GM18508 (cell line): ENCODE results near the gene SPECC1L.

Experiments used
- ATAC-seq: cut with Tn5 transposase; IDR thresholded peaks from one replicate; pipeline ENCODE4 v1.9.1; 2021; ENCODE audit warnings: moderate number of reproducible peaks; ENCODE audit not compliant: insufficient read depth, unreplicated experiment

SPECC1L gene

DNA sequence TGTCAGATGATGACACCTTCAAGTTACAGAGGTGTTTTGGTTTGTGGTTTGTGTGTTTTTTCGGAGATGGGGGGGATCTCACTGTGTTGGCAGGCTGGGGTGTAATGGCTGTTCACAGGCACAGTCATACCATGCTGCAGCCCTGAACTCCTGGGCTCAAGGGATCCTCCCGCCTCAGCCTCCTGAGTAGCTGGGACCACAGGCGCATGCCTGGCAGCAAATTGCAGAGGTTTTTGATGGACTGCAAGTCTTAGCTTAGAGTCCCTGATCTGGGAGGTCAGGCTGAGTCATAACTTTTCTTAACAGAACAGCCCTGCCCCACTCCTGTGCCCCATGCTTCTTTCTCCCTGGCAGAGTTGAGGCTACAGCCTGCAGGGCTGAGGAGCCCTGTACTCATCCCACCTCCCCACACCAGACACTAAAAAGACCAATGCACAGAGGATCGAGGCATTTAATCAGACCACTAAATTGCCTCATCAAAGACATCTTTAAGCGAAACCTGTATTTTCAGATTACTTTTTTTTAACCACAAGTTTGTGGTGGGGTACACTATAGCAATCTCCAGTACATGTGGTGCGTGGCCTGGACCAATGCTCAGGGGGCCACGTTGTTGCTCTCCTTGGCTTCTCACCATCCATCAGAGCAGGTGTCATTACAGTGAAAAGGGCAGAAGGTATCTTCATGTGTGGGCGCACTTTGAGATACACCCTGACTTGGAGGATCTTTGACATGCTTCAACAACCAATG is 139.7 kb downstream of the SPECC1L start:
- ATAC-seq, result no peak

DNA sequence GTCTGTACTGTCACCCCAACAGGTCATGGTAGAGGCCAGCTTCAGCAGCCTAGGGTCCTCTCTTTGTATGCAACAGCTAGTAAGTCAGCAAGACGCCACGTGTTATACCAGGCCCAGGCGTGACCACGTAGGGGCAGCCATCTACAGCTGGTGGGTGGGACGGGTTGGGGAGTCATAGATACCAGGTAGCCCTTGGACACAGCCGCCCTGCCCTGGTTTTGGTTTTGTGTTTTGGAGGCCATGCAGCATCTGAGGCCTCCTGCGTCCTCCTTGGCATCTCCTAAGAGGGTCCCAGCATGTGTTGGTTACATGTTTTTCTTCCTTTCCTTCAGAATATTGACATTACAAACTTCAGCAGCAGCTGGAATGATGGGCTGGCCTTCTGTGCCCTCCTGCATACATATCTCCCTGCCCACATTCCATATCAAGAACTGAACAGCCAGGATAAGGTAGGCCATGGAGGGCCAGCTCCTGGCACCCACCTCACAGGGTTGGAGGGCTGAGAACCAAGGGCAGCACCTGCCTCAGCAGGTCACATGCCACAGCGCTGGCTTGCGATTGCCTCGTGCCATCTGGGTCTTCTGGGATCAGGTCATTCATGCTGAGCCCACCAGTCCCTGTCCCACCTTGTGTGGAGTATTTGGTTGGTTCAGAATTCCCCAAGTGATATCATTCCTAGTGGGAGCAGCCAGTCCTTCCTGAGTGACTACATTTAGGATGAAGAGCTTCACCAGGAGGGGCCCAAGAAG is 140.8 kb downstream of the SPECC1L start:
- ATAC-seq, result no peak

DNA sequence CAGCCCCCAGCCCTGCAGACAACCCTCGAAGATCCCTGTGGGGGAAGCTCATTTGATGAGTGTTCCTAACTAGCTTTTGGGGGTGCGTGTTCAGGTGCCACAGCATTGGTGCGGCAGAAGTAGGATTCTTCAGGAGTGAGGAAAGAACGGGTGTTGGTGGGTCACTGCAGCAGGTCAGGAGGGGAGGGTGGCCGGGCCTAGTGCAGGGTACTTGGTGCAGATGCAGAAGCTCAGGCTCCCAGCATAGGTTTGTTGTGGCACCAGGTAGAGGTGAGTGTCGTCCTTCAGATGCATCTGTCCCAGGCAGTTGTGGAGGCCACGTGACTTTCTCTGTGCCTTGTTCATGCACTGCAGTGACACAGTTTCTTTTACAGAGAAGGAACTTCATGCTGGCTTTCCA is 141.6 kb downstream of the SPECC1L start:
- ATAC-seq, result no peak

DNA sequence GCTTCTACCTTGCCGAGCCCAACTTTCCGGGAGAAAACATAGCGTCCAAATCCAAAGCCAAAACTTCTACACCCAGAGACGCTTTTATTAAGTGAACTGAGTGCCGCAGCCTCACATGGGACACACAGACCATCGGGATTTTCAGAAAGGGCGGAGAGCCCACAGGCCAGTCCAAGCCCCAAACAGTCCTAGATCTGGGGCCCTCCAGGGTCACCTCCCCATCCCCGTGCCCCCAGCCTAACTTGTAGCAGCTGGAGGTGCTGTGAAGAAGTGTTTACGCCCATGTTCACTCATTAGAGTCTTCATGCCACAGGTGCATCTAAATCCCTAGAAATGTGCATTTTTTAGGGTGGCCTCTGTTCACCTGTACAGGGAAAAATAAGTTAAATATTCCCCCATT is 142.6 kb downstream of the SPECC1L start:
- no peak for ATAC-seq

DNA sequence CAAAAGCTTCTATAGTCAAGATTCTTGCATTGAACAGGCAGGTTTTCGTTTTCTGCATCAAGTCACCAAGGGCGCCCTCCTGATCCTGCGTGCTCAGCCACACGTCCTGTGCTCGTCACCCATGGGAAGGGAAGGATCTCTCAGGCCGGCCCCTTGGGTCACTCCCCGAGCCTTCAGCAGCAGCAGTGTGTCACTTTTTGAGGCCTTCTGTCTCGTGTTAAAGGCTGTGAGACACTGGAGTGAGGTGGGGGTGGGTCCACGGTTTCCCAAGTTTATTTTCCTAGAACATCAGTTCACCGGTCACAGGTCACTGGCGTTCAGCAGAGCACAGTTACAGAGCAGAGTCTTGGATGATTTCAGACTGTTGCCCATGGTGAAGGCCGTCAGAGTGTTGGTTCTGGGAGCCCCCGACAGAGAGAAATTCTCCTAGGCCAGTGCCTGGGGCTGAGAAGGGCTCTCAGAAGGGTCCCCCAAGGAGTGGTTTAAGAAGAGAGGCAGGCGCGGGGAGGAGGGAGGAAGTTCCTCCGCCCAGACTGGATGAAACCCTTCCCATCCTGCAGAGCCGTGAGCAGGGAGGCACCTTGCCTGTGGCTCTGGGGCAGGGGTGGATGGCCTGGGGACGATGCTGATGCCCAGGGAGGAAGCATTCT is 143.2 kb downstream of the SPECC1L start:
- no peak for ATAC-seq

DNA sequence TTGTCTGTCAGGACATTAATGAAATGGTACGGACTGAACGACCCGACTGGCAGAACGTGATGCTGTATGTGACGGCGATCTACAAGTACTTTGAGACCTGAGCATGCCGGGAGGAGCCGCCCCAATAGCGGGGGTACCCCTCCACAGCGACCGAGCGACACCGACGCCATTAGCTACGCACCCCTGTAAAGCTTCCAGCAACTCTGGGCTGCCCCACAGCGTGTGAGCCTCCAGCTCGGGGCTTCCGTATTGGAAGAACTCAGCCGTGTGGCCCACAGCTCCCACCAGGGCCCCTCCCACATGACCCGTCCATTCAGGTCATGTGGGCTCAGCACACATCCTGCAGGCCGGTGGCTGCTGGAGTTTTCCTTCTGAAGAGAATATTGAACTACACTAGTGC is 143.9 kb downstream of the SPECC1L start:
- ATAC-seq, result no peak

DNA sequence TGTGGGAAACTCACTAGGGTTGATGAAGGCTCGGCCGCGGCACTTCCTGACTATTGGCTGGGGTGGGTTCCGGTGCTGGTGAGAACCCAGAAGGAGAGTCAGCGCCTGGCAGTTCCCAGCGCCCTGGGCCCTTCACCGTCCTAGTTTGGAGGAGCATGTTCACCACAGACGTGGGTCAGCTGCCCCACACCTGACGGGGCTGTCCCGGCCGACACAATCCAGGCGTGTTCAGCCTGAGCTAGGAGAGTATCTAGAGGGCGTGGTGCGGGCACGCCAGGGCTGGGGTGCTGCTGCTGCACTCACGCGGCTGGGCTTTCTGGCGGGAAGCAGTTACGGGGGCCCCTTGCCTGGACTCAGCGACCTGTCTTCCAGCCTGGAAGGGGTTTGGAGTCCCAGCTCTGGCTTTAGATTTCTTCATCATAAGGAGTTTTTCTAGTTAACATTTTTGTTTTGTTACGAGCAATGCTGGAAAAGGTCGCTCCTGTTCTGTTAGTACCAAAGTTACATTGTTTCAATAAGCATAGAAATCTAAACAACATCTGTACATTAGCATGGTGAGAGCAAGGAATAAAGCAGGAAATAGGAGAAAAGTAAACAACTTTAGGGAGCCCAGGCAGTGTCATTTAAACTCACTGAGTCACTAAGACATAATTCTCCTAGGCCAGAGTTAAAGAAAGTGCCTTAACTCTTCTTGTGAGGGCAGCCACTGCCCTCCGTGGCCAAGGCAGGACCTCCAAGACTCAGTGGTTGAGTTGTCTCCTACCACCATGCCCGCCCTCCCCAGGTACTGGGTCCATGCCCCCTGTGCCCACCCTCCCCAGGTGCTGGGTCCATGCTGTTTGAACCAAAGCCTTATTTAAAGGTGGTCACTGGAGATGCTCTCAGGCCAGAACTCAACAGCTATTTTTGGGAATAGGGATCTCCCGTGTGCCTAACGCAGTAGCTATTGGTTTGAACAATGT is 144.6 kb downstream of the SPECC1L start:
- no peak for ATAC-seq

DNA sequence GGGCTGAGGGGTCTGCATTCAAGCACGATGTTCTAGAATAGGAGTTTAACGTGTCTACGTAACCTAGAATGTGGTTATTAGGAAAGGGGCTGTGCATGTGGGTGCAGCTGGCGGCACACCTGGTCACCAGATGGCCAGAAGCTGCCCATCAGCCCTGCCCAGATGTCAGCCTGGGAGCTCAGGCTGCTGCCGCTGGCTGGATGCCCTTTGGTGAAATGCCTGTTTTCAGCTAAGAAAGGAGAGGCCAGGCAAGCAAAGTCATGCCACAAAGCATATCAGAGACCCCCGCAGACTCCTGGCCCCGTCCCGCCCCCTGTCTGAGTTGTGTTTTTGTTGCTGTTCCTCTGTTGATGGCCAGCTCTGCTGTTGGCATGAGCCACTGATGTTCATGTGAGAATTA is 145.5 kb downstream of the SPECC1L start:
- ATAC-seq, result no peak

DNA sequence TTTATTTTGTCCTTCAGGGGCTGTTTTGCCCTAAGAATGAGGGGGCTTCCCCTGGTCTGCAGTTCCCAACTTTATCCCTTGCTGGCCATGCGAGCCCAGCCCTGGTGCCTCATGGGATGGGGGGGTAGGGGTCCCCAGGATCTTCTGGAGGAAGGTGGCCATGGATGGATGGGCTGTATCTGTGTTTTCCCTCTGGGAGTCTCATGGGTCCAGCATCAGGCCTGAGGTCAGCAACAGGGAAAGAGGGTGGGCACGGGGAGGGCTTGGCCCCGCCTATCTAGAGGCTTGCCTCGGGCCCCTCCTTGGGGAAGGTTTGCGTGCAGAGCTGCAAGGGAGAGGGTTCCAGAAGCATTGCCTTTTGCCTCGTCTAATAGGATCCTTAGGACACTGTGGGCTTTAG is 146.0 kb downstream of the SPECC1L start:
- no peak for ATAC-seq

DNA sequence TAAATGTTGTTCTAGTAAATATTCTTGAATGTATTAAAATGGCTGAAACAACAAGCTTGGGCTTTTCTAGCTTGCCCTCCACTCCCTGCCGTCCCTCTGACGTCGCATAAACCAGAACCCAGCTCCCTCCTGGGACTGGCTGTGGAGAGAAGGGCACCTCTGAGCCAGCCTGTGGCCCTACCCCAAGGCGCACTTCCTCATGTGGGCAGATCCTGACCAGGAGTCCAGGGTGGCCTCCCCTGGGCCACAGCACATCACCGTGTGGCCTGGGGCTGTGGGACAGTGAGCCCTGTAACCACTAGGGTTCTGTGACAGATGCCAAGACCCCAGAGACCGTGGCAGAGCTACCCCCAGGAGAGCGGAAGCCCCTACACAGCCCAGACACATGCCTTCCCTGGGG is 146.6 kb downstream of the SPECC1L start:
- no peak for ATAC-seq

DNA sequence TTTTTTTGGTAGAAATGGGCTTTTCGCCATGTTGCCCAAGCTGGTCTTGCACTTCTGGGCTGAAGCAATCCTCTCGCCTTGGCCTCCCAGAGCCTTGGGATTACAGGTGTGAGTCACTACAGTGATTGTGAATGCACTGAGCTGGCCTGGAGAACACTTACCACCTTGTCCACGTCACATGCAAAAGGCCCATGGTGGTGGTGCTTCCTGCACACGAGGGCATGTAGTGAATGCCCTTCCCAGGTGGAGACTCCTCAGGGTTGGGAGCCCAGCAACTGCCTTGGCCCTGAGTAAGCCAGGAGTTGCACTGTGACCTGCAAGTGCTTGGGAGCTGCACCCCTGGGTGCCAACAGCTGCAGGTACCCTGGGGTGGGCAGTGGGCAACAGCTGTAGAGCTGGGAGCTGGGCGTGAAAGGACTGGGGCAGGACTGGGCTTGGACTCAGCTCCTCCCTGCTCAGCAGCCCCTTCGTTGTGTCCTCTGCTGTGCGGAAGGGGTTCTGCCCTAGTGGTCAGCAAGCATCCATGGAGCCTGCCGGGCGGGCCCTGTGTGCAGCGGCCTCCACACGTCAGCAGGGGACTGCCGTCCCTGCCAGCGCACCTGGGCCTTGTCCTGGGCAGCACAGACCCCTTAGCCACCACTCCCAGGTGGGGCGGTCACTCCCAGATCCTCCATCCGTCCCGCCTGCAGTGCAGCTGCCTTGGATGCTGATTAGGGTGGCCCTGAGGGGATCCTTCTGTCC is 147.4 kb downstream of the SPECC1L start:
- ATAC-seq, result no peak

DNA sequence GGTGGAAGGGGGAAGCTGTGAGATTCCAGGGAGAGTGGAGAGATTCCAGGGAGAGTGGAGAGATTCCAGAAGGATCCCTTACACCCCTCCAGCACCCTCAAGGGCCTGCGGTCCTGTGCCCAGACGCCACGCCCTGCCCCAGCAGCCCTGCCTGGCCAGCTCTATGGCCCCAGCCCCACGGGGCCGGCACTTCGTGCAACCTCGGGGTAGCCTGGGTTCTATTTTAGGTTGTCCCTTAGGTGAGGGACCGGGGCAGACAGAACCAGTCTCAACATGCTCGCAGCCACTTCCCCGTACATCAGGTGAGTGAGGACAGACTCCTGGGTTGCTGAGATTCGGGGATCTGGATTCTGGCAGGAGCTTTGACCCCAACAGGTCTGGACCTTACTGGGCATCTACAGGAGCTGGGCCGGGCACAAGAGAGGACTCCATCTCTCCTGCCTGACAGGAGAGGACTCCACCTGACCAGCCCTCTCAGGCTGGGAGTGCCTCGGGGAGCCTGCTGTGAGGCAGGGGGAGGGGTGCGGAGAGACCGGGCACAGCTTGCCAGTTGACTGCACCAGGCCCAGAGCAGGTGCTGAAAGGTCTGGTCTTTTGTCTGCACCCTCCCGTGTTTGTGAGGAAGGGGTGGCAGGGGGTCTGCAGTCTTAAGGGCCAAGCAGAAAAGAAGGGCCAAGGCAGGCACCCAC is 148.3 kb downstream of the SPECC1L start:
- ATAC-seq, result no peak

DNA sequence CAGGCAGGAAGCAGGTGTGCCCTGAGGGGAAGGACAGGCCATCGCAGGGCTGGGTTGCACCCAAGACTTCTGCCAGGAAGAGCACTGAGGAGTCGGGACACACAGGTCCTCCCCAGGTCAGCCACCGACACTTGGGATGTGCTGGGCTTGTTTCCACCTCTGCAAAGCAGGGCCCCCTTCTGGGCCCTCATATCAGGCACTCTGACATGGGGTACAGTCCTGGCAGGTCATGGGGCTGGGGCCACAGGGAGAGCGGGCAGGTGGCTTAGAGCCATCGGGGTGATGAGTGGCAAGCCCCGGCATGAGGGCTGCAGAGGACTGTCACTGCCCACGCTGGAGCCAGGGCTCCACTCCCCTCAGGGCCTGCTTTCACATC is 148.8 kb downstream of the SPECC1L start:
- no peak for ATAC-seq

DNA sequence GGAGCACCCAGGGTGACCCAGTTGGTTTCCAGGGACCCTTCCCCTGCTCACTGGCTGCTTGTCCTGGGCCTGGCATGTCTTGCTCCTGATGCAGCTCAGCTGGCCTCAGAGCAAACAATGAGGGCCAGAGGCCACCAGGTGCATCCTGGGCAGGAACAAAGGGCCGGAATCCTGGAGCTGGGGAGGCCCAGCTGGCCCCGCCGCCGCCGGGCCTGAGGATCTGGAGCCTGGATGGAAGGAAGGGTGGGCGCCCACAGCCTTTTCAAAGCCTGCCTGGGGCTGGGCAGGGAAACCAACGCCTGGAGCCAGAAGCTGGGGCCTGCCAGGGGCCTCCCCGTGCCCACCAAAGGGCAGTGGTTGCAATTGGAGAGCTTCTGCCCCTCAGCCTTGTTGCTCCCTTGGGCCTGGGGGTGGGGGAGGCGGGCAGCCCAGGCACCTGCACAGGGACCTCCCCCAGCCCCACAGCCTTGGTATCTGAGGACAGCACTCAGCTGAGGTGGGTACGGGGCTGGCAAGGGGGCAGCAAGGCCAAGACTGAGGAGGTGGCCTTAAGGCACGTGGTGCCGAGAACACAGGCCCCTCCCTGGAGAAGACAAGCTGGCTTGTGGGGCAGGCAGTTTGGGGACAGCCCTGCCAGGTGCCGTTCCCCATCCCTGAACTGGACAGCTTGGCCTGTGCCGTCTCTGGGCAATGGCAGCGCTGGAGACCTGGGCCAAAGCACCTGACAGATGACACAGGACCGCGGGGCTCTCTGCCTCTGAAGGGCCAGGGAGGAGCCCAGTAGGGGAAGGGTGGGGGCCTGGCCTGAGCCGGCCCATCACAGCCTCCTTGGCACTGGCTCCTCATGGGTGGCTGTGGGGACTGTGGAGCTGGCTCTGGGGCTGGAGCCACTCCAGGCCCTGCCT is 149.7 kb downstream of the SPECC1L start:
- ATAC-seq, result no peak

DNA sequence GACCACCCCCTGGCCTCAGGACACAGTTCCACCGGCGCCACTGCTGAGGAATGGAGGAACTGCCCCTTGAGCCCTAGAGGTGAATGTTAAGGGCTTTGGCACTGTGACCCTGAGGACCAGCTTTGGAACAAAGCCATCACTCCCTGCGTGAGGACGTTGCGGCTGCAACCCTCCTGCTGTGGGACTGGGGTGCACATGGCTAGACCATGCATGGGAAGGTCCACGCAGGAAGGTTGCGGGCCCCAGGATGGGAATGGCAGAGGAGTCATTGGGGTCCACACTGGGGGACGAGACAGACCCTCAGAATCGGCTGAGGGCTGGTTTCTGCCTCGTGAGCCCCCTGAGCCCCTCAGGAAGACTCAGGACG is 150.3 kb downstream of the SPECC1L start:
- no peak for ATAC-seq

DNA sequence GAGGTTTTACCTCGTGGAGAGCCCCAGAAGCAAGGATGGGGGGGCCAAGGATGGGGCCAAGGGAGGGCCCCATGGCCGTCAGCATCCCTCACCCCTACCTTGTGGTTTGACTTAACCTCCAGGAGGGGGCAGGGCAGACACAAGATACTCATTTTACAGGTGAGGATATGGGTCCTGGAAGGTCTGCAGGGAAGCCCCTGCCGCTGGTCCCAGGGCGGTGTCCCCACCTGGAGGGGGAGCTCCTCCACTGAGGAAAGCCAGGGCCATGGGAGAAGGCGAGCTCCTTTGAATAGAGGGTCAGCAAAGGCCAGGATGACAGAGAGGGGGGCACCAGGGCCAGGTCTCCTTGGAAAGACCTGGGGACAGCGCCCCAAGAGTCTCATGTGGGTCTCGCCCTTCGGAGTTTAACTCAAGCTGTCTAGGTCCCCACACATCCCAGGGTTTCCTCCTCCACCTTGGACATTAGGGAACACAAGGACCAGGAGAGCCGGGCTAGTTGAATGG is 150.8 kb downstream of the SPECC1L start:
- no peak for ATAC-seq

DNA sequence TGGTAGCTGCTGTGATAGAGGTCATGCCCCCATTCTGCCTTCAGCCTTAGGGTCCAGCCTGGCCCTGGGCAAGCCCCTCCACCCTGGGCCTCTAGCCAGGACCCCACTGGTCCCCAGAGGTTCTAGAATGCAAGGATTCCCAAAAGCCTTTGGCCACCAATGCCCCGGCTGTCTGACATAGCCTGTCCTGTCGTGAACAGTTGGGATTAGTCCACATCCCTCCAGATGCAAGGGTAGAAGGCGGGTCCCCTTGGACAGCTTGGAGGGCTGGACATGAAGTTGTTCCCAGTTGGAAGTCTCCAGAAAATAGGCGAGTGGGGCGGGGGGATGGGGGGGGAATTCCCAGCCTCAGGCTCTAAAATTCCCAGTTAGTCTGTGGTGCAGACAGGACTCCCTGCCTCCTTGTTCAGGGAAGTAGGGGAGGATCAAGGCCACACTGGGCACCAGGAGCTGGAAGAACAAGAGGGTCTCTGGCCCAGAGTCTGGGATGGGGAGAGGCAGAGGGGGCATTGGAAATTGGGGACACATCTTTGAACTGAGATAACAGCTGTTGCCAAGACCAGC is 151.6 kb downstream of the SPECC1L start:
- ATAC-seq, result no peak

DNA sequence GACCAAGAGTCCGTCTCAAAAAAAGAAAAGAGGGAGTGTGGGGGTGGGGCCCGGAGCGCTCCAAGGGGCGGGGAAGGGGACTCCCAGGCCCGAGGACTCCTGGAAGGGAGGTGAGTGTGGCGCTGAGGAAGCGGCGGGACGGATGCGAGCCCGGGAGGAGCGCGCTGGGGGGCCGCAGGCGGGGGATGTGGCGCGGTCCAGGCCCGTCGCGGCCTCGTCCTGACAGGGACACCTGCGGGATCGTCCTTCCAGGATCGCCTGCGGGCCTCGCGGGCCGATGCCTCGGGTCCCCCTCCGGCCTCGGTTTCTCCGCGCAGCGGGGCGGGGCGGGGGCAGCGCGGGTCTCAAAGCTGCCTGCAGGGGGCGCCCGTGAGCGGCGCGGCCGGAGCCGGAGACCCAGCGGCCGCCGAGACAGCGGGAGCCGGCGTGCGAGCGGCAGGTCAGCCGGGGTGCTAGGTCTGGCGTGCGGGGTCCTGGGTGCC is 152.9 kb downstream of the SPECC1L start:
- no peak for ATAC-seq
